Endothelial cell of hepatic sinusoid (primary cell): ENCODE data around the gene TTC28.

Source experiments
- in situ Hi-C: cut with HindIII; loops from 2 replicates; pipeline ENCODE4 v1.10.0; 2017; ENCODE audit warnings: low sequenced_read_pairs

The TTC28 gene

DNA sequence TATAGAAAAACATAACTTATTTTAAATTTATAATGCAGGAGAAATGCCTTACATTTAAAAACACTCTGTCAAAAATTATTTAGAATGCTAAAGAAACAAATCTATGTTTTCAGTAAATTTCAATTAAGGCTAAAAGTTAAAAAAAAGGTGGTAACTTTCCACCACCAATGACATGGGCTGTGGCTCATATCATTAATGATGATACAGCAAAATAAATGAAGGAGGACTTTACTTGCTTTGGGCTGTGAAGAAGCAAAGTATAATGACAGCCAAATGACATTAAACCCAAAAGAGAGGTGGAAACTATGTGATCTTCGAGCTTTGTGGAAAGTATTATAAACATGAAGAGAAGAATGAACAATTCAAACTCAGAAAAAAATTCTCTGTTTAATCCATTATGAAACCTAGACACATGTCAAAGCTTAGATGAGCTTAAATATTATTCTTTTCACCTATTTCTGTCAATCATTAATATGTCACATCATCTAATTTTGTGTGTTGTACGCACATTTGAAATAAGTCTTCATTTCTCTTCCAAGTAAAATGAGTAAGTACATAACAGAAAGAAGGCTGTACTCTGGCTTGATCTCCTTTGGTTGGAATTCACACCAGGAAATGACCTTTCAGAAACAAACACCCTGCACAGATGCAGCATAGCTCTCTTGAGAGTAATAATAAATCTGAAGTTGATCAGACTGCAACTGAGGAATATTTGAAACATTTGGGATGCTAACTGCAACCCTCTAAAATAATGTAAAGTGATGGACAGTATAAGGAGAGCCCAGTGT, 265.8 kb downstream of the TTC28 start:
- in situ Hi-C loops = no loop called here

GRCh38 chr22:28412109-28412508, 267.5 kb downstream of the TTC28 start:
- in situ Hi-C loops = no loop called here

- in situ Hi-C loops = no loop called here
Observed at GRCh38 chr22:28411125-28411524, 268.5 kb downstream of the TTC28 start.

DNA sequence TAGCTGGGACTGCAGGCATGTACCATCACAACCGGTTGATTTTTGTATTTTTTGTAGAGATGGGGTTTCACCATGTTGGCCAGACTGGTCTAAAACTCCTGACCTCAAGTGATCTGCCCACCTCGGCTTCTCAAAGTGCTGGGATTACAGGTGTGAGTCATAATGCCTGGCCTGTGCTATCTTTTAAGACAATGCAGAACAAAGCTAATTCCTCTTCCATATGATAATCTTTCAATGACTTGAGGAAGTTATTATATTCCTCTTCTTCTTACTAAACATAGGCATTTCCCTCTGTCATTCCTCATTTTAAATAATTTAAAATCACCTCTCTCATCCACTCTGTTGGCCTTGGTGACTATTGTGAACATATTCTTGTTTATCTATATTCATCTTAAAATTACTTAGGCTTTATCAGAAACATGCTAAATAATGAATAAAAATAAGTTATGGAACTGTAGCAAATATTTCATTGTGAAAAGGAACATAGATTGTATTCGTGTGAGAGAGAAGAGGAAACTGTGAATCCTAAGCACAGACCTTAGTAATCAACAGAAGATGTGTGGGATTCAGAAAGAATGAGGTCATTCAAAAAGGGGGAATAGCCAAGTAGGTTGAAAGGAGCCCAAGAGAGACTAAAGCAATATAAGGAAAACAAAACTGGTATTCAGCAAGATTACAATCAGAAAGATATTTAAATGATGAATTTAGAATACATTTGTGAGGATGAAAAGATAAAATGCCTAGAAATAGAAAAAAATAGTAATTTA, 269.4 kb downstream of the TTC28 start:
- in situ Hi-C loops = no loop called here

DNA sequence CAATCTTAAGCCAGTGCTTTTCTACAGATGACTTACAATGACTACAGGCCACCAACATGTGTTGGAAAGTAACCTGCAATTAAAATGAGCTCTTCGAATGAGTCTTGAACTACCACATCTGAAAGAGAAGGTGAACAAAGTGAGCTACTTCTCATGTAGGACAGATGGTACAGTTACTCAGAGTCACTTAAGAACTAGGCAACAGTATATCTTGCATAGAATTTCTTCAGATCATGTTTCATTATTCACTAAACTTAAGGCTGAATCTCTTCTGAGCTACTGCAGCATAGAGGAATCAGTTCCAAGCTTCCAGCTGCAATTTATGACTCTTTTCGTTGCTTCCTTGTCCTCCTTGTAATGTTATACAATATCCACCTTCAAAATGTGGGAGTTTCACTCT, 270.9 kb downstream of the TTC28 start:
- in situ Hi-C loops = loop anchor here (10.0 kb wide), 1 partner anchor 76 kb away; no protein-coding TSS in a partner anchor

- in situ Hi-C loops = loop anchor here (10.0 kb wide), 1 partner anchor 77 kb away; no protein-coding TSS in a partner anchor
Observed at GRCh38 chr22:28407645-28408044, 272.0 kb downstream of the TTC28 start.

DNA sequence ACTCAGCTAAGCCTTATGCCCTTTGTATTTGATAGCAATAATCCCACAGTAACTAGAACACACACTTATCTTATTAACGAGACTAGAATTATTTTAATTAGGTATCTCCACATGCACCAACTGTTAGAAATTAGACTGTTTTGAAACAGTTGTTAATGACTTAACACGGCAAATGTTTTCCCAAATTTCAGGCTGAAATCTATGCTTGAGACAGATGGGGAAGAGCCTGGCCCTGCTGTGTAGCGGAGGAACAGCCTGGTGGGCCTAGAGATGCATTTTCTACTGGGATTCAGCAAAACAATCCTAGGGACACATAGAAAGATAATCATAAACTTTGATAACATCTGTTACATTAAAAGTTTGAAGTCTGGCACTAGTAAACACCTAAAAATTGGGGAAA, 273.4 kb downstream of the TTC28 start:
- in situ Hi-C loops = loop anchor here (10.0 kb wide), 1 partner anchor 79 kb away; no protein-coding TSS in a partner anchor

DNA sequence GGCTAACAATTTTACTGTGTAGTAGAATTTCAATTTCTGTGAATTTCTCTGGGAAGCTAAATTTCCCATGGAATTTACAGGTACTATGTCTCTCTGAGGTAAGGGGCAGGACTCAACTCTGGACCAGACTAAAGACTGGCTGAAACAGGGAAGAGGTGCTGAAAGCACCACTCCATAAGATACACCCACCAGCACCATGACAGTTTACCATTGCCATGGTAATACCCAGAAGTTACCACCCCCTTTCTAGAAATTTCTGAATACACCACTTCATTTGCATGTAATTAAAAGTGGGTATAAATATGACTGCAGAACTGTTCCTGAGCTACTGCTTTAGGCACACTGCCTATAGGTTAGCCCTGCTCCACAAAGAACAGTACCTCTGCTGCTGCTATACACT, 274.1 kb downstream of the TTC28 start:
- in situ Hi-C loops = loop anchor here (10.0 kb wide), 1 partner anchor 79 kb away; no protein-coding TSS in a partner anchor

DNA sequence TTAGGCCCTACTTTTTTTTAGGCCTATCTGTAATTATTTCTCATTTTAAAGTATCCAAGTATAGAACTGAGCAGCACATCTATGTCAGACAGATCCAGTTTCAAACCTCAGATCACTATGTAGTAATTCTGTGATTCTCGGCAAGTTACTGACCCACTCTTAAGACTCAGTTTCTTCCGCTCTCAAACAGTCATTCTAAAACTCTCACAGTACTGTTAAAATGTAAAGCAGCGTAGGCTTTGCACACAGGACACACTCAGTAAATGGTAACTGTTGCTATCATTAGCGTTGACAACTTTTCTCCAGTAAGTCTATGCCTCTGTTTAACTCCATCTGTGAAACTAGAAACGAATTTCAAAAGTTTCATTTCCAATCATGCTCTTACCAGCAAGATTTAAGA, 277.1 kb downstream of the TTC28 start:
- in situ Hi-C loops = loop anchor here (10.0 kb wide), 1 partner anchor 82 kb away; no protein-coding TSS in a partner anchor

DNA sequence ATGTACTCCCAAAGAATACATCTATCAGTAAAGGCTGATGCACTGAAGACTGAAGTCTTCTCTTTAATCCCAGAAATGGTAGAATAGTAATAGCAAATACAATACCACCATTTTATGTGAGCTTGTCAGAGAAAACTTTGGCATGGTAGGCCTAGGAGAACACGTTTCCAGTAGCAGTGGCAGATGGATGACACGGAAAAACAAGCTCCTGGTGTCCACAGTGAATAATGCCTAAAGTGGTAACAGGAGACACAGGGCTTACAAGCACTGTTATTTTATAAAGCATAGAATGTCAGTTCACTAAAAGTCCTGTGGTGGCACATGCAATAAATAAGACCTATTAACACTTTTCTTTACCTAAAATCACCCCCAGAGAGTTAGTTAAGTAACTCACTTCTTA, 277.6 kb downstream of the TTC28 start:
- in situ Hi-C loops = loop anchor here (10.0 kb wide), 1 partner anchor 83 kb away; no protein-coding TSS in a partner anchor

DNA sequence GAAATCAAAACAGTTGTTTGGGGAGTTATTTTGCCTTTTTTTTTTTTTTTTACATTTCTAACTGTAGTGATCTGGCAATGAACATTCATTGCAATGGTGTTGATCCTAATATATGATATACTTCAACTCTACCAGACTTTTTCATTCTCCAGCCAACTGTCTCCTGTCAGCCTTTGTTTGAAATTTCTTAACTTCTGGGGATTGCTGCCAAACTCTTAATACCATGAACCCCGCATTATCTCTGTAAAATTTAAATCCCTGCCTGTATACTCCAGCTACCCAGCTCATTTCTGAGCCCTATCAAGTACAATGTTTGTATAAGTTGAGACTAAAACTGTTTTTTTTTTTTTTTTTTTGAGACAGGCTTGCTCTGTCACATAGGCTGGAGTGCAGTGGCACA, 280.7 kb downstream of the TTC28 start:
- in situ Hi-C loops = no loop called here

GRCh38 chr22:28398355-28398754, 281.3 kb downstream of the TTC28 start:
- in situ Hi-C loops = no loop called here

GRCh38 chr22:28397306-28397705, 282.3 kb downstream of the TTC28 start:
- in situ Hi-C loops = no loop called here

- in situ Hi-C loops = no loop called here
Observed at GRCh38 chr22:28395920-28396753, 283.5 kb downstream of the TTC28 start.

DNA sequence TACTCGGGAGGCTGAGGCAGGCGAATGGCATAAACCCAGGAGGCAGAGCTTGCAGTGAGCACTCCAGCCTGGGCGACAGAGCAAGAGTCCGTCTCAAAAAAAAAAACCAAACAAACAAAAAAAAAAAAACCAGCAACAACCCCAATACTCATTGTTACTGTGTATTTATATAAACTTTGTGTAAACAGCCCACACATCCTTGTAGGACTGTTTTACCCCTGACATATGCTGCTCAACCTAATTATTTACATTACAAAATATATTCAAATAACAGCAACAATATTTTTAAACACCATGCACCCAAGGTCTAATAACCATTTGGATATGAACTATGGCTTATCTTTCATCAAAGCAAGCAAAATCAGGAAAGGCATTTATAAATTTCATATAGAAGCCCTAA, 284.1 kb downstream of the TTC28 start:
- in situ Hi-C loops = no loop called here

- in situ Hi-C loops = no loop called here
Observed at GRCh38 chr22:28394513-28395110, 285.0 kb downstream of the TTC28 start.

DNA sequence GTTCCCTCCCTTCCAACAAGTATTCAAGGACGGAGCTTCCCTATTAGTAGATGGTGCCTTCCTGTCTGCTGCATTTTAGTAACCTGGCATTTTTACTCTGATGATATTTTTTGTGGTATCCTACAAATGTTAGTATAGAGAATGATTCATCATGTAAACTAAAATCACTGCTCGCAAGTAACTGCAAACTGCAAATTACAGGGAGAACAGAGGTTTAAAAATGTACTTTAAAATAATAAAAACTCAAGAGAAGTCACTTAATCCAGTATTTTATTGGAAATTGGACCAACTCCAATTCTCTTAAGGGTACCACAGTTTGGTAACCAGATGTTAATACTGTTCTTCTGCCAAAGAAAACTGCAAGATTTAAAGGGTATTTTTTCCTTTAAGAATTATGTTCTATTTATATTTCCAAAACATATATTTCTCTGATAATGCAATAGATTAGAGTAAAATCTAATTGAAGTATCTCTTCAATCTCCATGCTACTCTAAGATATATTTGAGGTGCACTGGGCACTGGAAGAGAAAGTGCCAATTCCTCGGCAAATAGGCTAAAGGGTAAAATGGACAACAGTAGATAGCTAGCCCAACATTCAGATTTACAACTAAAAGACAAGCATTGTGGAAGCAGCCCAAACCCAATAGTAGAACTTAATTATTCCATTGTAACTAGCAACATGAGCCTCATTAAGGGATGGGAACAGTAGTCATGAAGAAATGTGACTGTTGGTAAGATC, 298.0 kb downstream of the TTC28 start:
- in situ Hi-C loops = no loop called here

GRCh38 chr22:28379951-28380350, 299.7 kb downstream of the TTC28 start:
- in situ Hi-C loops = no loop called here

GRCh38 chr22:28379075-28379779, 300.4 kb downstream of the TTC28 start:
- in situ Hi-C loops = no loop called here
